ENCODE data around the gene RPS16.

RPS16 gene

DNA sequence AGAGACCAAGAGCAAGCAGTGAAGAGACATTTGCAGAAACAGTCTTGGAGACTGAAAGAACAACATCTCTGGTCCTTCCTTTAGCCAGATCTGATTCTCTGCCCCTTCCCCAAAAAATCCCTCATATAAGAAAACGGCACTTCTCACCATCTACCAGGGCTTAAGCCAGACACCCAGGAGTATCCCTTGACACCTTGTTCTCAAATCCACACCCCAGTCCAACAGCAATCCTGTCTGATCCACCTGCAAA lies 25.0 kb downstream of the RPS16 start:
- no peak for DNase-seq (ENCODE audit: low read depth)
- TF ChIP-seq, protein P1, sequence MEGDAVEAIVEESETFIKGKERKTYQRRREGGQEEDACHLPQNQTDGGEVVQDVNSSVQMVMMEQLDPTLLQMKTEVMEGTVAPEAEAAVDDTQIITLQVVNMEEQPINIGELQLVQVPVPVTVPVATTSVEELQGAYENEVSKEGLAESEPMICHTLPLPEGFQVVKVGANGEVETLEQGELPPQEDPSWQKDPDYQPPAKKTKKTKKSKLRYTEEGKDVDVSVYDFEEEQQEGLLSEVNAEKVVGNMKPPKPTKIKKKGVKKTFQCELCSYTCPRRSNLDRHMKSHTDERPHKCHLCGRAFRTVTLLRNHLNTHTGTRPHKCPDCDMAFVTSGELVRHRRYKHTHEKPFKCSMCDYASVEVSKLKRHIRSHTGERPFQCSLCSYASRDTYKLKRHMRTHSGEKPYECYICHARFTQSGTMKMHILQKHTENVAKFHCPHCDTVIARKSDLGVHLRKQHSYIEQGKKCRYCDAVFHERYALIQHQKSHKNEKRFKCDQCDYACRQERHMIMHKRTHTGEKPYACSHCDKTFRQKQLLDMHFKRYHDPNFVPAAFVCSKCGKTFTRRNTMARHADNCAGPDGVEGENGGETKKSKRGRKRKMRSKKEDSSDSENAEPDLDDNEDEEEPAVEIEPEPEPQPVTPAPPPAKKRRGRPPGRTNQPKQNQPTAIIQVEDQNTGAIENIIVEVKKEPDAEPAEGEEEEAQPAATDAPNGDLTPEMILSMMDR (IDR thresholded peaks at IDR 0.05; ENCODE audit: low read depth, low read length, missing control alignments) = no peak
- in situ Hi-C loops (cut with HindIII; ENCODE audit: low sequenced_read_pairs) = no loop called here
- H3K4me3 ChIP-seq (ENCODE audit: low read depth, low read length) = no peak overlapping the region

DNA sequence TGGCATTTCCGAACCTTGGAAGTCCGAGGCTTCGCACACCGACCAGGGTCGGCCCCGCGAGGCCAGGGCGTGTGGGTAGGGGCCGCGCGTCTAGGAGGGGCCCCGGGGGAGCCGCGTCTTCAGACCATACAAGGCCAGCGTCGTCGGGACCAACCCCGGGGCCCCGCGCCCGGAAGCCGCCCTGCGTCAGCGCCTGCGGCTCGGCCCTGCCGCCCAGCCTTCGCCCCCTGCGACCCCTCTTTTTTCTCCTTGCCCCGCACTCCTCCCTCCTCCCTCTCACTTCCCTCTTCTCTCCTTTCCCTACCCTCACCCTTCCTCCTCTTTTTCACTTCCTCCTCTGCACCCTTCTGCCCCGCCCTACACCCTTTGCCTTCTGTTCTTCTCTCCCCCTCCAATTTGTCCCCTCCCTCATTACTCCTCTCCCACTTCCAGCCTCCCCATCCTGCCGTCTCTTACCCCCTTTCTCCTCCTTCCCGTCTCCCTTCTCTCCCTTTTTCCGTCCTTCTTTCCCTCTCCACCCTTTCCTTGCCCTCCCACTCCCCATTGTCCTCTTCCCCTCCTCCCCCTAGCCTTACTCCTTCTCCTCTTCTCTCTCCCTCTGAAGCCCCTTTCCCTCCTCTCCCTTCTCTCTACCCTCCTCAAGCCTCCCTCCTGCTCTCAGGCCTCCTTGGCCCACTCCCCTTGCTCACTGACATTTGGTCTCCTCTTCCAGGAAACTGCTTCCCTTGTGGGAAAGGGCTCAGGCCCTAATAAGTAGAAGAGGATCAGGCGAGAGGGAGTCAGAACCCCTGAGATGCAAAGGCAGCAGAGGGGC lies 25.5 kb downstream of the RPS16 start:
- in situ Hi-C loops (cut with HindIII; ENCODE audit: low sequenced_read_pairs) = no loop called here
- TF ChIP-seq, protein P1 (IDR thresholded peaks at IDR 0.05; ENCODE audit: low read depth, low read length, missing control alignments) = no peak
- no peak for DNase-seq (ENCODE audit: low read depth)
- peak overlapping the region; percentile 86 for H3K4me3 ChIP-seq (ENCODE audit: low read depth, low read length)

DNA sequence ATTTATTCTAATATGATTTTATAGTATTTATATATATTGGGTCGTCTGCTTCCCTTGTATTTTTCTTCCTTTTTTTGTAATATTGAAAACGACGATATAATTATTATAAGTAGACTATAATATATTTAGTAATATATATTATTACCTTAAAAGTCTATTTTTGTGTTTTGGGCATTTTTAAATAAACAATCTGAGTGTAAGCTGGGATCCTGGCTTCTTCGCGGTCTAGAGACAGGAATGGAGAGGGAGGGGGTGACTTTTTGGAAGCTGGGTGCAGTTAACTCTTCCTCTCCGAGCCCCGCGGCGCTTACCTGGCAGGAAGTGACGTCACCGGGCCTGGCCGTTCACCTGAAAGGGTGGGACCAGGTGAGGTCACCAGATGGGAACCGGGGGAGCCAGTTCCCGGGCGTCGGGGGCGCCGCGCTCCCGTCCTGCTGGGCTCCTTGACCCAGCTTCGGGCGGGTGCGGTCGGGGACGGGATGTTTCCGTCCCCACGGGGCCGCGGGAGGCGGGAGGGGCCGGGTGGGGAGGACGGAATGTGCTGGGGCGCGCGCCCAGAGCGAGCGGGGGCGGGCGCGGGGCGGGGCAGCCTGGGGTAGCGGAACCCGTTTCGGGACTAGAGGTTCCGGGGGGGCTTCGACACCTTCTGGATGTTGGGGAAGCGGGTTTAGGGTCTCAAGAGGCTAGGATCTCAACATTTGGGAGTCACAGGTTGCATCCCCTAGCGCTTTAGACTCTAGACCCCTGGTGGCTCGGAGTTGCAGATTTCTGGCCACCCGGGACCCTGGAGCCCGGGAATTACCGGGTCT lies 26.3 kb downstream of the RPS16 start:
- in situ Hi-C loops (cut with HindIII; ENCODE audit: low sequenced_read_pairs) = no loop called here
- no peak for DNase-seq (ENCODE audit: low read depth)
- TF ChIP-seq, protein P1 (IDR thresholded peaks at IDR 0.05; ENCODE audit: low read depth, low read length, missing control alignments) = no peak
- peak overlapping the region; percentile 86 for H3K4me3 ChIP-seq (ENCODE audit: low read depth, low read length)

DNA sequence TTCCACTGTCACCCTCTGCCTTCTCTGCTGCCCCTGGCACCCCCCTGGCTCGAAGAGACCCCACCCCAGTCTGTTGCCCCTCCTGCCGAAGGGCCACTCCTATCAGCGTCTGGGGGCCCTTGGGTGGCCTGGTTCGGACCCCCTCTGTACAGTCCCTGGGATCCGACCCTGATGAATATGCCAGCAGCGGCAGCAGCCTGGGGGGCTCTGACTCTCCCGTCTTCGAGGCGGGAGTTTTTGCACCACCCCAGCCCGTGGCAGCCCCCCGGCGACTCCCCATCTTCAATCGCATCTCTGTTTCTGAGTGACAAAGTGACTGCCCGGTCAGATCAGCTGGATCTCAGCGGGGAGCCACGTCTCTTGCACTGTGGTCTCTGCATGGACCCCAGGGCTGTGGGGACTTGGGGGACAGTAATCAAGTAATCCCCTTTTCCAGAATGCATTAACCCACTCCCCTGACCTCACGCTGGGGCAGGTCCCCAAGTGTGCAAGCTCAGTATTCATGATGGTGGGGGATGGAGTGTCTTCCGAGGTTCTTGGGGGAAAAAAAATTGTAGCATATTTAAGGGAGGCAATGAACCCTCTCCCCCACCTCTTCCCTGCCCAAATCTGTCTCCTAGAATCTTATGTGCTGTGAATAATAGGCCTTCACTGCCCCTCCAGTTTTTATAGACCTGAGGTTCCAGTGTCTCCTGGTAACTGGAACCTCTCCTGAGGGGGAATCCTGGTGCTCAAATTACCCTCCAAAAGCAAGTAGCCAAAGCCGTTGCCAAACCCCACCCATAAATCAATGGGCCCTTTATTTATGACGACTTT lies 27.1 kb downstream of the RPS16 start:
- DNase-seq (ENCODE audit: low read depth) = no peak
- in situ Hi-C loops (cut with HindIII; ENCODE audit: low sequenced_read_pairs) = no loop called here
- TF ChIP-seq, protein P1 (IDR thresholded peaks at IDR 0.05; ENCODE audit: low read depth, low read length, missing control alignments) = no peak
- peak overlapping the region; percentile 86 for H3K4me3 ChIP-seq (ENCODE audit: low read depth, low read length)

DNA sequence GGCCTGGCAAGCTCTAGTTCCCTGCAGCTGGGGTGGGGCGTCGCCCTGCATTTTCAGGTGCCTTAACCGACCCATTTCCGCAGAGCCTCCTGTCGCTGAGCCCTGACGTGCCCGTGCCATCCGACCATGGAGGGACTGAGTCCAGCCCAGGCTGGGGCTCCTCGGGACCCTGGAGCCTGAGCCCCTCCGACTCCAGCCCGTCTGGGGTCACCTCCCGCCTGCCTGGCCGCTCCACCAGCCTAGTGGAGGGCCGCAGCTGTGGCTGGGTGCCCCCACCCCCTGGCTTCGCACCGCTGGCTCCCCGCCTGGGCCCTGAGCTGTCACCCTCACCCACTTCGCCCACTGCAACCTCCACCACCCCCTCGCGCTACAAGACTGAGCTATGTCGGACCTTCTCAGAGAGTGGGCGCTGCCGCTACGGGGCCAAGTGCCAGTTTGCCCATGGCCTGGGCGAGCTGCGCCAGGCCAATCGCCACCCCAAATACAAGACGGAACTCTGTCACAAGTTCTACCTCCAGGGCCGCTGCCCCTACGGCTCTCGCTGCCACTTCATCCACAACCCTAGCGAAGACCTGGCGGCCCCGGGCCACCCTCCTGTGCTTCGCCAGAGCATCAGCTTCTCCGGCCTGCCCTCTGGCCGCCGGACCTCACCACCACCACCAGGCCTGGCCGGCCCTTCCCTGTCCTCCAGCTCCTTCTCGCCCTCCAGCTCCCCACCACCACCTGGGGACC lies 27.9 kb downstream of the RPS16 start:
- H3K4me3 ChIP-seq (ENCODE audit: low read depth, low read length) = peak overlapping the region; percentile 86
- DNase-seq (ENCODE audit: low read depth) = no peak
- TF ChIP-seq, protein P1 (IDR thresholded peaks at IDR 0.05; ENCODE audit: low read depth, low read length, missing control alignments) = no peak
- in situ Hi-C loops (cut with HindIII; ENCODE audit: low sequenced_read_pairs) = no loop called here

DNA sequence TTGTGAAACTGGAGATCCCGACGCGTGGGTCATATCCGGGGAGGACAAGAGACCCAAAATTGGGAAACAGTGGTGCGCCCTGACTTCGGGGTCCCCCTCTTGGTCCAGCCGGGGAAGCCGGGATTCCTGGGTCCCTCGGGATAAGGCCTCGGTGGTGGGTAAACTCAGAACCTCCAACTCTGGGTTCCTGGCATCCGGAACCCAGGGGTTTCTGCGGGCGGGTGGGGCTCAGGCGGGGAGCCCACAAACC lies 28.4 kb downstream of the RPS16 start:
- H3K4me3 ChIP-seq (ENCODE audit: low read depth, low read length) = peak overlapping the region; percentile 86
- DNase-seq (ENCODE audit: low read depth) = no peak
- in situ Hi-C loops (cut with HindIII; ENCODE audit: low sequenced_read_pairs) = no loop called here
- TF ChIP-seq, protein P1 (IDR thresholded peaks at IDR 0.05; ENCODE audit: low read depth, low read length, missing control alignments) = no peak
